Measurements from ENCODE around the gene HAUS1. TPM values are rescaled to one million over a fixed set of nuclear protein-coding genes. Genes with fewer than 3 reads are reported as not detected.

The HAUS1 gene
- total and polyA plus RNA-seq, 2 experiments from 2014 or later: 24.2 to 36.9 TPM

- no peak overlapping the region for H3K27ac ChIP-seq
- H2AFZ ChIP-seq: no peak overlapping the region
- no peaks in the 10 kb centered on the region for H3K9me3 ChIP-seq (ENCODE audit: low read depth)
- no peak overlapping the region for H3K4me3 ChIP-seq
- no peaks in the 10 kb centered on the region for H3K9me2 ChIP-seq (ENCODE audit: insufficient read depth)
- in situ Hi-C loops (cut with MboI): no loop called here
- no peak for DNase-seq
- H3K36me3 ChIP-seq (ENCODE audit: low read depth): no peaks in the 10 kb centered on the region
- 0 out of 2 replicates have a peak, but pooled peaks cover 6% of the 10 kb centered on the region for H3F3A ChIP-seq (ENCODE audit: insufficient read depth)
- H3K4me2 ChIP-seq (ENCODE audit: unreplicated experiment): no peak overlapping the region
- no peaks in the 10 kb centered on the region for H3K27me3 ChIP-seq (replicated peaks; ENCODE audit: insufficient read depth)
- no peak overlapping the region for H3K9ac ChIP-seq
- H3K4me1 ChIP-seq (ENCODE audit: insufficient read depth): peaks cover 5% of the 10 kb centered on the region; the same call in 1 of the 2 replicates
- WGBS, 2 experiments (ENCODE audit: low coverage in 1 of 2, low lambda C conversion rate in 2 of 2, missing lambda C conversion rate in 2 of 2): 94 to 97% methylated on average over 3 of the region's 3 CpGs
- no peaks in the 10 kb centered on the region for H4K20me1 ChIP-seq (ENCODE audit: insufficient read depth)
- no peaks in the 10 kb centered on the region for H3K79me2 ChIP-seq (ENCODE audit: insufficient read depth)
- TF ChIP-seq EZH2 (IDR thresholded peaks at IDR 0.05; ENCODE audit: insufficient read depth, poor library complexity, severe bottlenecking) (no peak), EZH2phosphoT487 (IDR thresholded peaks at IDR 0.05; ENCODE audit: insufficient read depth, low read depth) (no peak)
Observed at GRCh38 chr18:46061387-46061786, 42.8 kb upstream of the HAUS1 start.

GRCh38 chr18:46061796-46062195, 42.4 kb upstream of the HAUS1 start:
- Histone ChIP-seq H3K36me3 (ENCODE audit: low read depth) (no peaks in the 10 kb centered on the region), H3K9me3 (ENCODE audit: low read depth) (no peaks in the 10 kb centered on the region), H3K9me2 (ENCODE audit: insufficient read depth) (no peaks in the 10 kb centered on the region), H4K20me1 (ENCODE audit: insufficient read depth) (no peaks in the 10 kb centered on the region), H3K4me3 (no peak overlapping the region), H2AFZ (no peak overlapping the region), H3K27ac (no peak overlapping the region), H3K27me3 (replicated peaks; ENCODE audit: insufficient read depth) (no peaks in the 10 kb centered on the region), H3F3A (ENCODE audit: insufficient read depth) (0 out of 2 replicates have a peak, but pooled peaks cover 6% of the 10 kb centered on the region), H3K9ac (no peak overlapping the region), H3K4me2 (ENCODE audit: unreplicated experiment) (no peak overlapping the region), H3K4me1 (ENCODE audit: insufficient read depth) (peaks cover 5% of the 10 kb centered on the region; the same call in 1 of the 2 replicates), H3K79me2 (ENCODE audit: insufficient read depth) (no peaks in the 10 kb centered on the region)
- in situ Hi-C loops (cut with MboI): no loop called here
- no peak for DNase-seq
- WGBS, 2 experiments (ENCODE audit: low coverage in 1 of 2, low lambda C conversion rate in 2 of 2, missing lambda C conversion rate in 2 of 2): 86 to 88% methylated on average over 1 of the region's 1 CpG
- TF ChIP-seq EZH2 (IDR thresholded peaks at IDR 0.05; ENCODE audit: insufficient read depth, poor library complexity, severe bottlenecking): no peak
- TF ChIP-seq EZH2phosphoT487 (IDR thresholded peaks at IDR 0.05; ENCODE audit: insufficient read depth, low read depth): no peak

GRCh38 chr18:46062781-46063180, 41.4 kb upstream of the HAUS1 start:
- no peak for TF ChIP-seq EZH2 (IDR thresholded peaks at IDR 0.05; ENCODE audit: insufficient read depth, poor library complexity, severe bottlenecking)
- no peak for TF ChIP-seq EZH2phosphoT487 (IDR thresholded peaks at IDR 0.05; ENCODE audit: insufficient read depth, low read depth)
- H3K9me2 ChIP-seq (ENCODE audit: insufficient read depth): no peaks in the 10 kb centered on the region
- no peaks in the 10 kb centered on the region for H3K36me3 ChIP-seq (ENCODE audit: low read depth)
- H3K79me2 ChIP-seq (ENCODE audit: insufficient read depth): peaks cover 3% of the 10 kb centered on the region; the same call in 1 of the 2 replicates
- H3K4me3 ChIP-seq: no peak overlapping the region
- no peak for DNase-seq
- 0 out of 2 replicates have a peak, but pooled peaks cover 6% of the 10 kb centered on the region for H3F3A ChIP-seq (ENCODE audit: insufficient read depth)
- H2AFZ ChIP-seq: no peak overlapping the region
- no peak overlapping the region for H3K9ac ChIP-seq
- peaks cover 5% of the 10 kb centered on the region; the same call in 1 of the 2 replicates for H3K4me1 ChIP-seq (ENCODE audit: insufficient read depth)
- WGBS, 2 experiments (ENCODE audit: low coverage in 1 of 2, low lambda C conversion rate in 2 of 2, missing lambda C conversion rate in 2 of 2): 94 to 97% methylated on average over 5 of the region's 5 CpGs
- H3K27me3 ChIP-seq (replicated peaks; ENCODE audit: insufficient read depth): no peaks in the 10 kb centered on the region
- H3K4me2 ChIP-seq (ENCODE audit: unreplicated experiment): no peak overlapping the region
- H4K20me1 ChIP-seq (ENCODE audit: insufficient read depth): no peaks in the 10 kb centered on the region
- in situ Hi-C loops (cut with MboI): no loop called here
- H3K9me3 ChIP-seq (ENCODE audit: low read depth): no peaks in the 10 kb centered on the region
- no peak overlapping the region for H3K27ac ChIP-seq

- Histone ChIP-seq H3K4me3 (no peak overlapping the region), H3K79me2 (ENCODE audit: insufficient read depth) (peaks cover 10% of the 10 kb centered on the region; the same call in 1 of the 2 replicates), H3F3A (ENCODE audit: insufficient read depth) (0 out of 2 replicates have a peak, but pooled peaks cover 6% of the 10 kb centered on the region), H4K20me1 (ENCODE audit: insufficient read depth) (no peaks in the 10 kb centered on the region), H3K27ac (no peak overlapping the region), H3K36me3 (ENCODE audit: low read depth) (no peaks in the 10 kb centered on the region), H3K9ac (no peak overlapping the region), H3K9me2 (ENCODE audit: insufficient read depth) (no peaks in the 10 kb centered on the region), H3K9me3 (ENCODE audit: low read depth) (no peaks in the 10 kb centered on the region), H3K4me1 (ENCODE audit: insufficient read depth) (peaks cover 8% of the 10 kb centered on the region; the same call in 1 of the 2 replicates), H3K27me3 (replicated peaks; ENCODE audit: insufficient read depth) (no peaks in the 10 kb centered on the region), H2AFZ (no peak overlapping the region), H3K4me2 (ENCODE audit: unreplicated experiment) (no peak overlapping the region)
- TF ChIP-seq EZH2 (IDR thresholded peaks at IDR 0.05; ENCODE audit: insufficient read depth, poor library complexity, severe bottlenecking): no peak
- TF ChIP-seq EZH2phosphoT487 (IDR thresholded peaks at IDR 0.05; ENCODE audit: insufficient read depth, low read depth): no peak
- no peak for DNase-seq
- in situ Hi-C loops (cut with MboI): no loop called here
- 98% methylated on average over 5 of the region's 5 CpGs for WGBS, 2 experiments (ENCODE audit: low coverage in 1 of 2, low lambda C conversion rate in 2 of 2, missing lambda C conversion rate in 2 of 2)
Observed at GRCh38 chr18:46067438-46068007, 36.7 kb upstream of the HAUS1 start.

All from GM23248 (cell line).